HFFc6 (cell line): ENCODE data around the gene CHTOP. TPM values are rescaled to one million over a fixed set of nuclear protein-coding genes. Genes with fewer than 3 reads are reported as not detected.
"Not testable (repeated sequence)": the region's sequence is repeated elsewhere in the genome, so short reads cannot be mapped to it uniquely, and the experiment has no call there.

ENCODE experiments used
- DNase-seq: peaks from one replicate; pipeline ENCODE4 v3.0.0-alpha.2; 2018
- H3K27ac Mint-ChIP-seq: 2 replicates; pipeline ENCODE4 v1.8.0; 2020; ENCODE audit warnings: mild to moderate bottlenecking, mixed read lengths
- H3K27me3 Mint-ChIP-seq: 2 replicates; pipeline ENCODE4 v1.8.0; 2021; ENCODE audit warnings: mild to moderate bottlenecking, moderate library complexity, mixed read lengths; ENCODE audit not compliant: insufficient read depth
- H3K36me3 Mint-ChIP-seq: 2 replicates; pipeline ENCODE4 v1.8.0; 2021; ENCODE audit warnings: low read depth, mixed read lengths
- H3K4me1 Mint-ChIP-seq: 2 replicates; pipeline ENCODE4 v1.8.0; 2020; ENCODE audit warnings: low read depth, mixed read lengths
- H3K4me3 Mint-ChIP-seq: 2 replicates; pipeline ENCODE4 v1.8.0; 2020; ENCODE audit warnings: mild to moderate bottlenecking, moderate library complexity, mixed read lengths
- H3K9me3 Mint-ChIP-seq: 2 replicates; pipeline ENCODE4 v1.8.0; 2020; ENCODE audit warnings: mild to moderate bottlenecking, mixed read lengths
- total RNA-seq, 6 experiments: library from RNA; stranded (reverse); fragmentation: NEBNext Ultra II Directional; extraction: Animal tissue kit (Norgen Biotek cat#: 25700); gene quantifications; 2 replicates in 1 of 6; 3 replicates in 5 of 6; pipeline ENCODE4 v1.2.3, GENCODE V29; 2021
- TF ChIP-seq, protein P1 (sequence below): fragments of 200-600 bp; sonication (generic); IDR thresholded peaks from 2 replicates; pipeline ENCODE4 v1.5.0; 2021; ENCODE audit warnings: antibody characterized with exemption, mild to moderate bottlenecking

CHTOP gene
- total RNA-seq, 6 experiments from 2014 or later = 48.1 to 57.9 (median 53.9) TPM

DNA sequence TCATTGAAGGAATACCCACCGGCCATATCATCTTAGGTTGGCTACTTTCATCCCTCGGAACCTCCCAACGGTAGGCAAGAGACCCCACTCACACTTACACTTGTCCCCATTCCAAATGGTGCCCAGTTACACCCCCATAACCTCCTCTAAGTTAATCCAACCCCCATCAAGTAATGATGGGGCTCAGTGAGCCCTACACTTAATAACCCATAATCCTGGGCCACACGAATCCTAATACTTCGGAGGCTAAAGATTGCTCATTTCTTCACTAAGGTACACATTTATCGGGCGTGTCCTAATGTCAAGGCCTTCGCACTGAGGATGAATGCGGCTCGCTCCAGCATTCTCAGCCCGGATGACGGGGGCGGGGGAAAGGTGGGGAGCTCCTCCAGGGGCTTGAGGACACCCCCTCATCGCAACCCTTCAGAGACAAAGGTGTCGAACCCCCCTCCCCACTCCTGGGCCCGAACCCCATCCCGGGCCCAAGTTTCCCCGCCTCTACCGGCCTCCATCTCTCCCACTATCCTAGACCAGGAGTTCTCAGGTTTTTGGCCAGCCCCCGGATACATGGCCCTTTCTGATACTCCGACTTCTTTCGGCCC, 36.5 kb downstream of the CHTOP start:
- H3K9me3 Mint-ChIP-seq = no peaks in the 10 kb centered on the region
- peaks cover 30% of the 10 kb centered on the region for H3K4me1 Mint-ChIP-seq
- no peak for DNase-seq
- TF ChIP-seq, protein P1, sequence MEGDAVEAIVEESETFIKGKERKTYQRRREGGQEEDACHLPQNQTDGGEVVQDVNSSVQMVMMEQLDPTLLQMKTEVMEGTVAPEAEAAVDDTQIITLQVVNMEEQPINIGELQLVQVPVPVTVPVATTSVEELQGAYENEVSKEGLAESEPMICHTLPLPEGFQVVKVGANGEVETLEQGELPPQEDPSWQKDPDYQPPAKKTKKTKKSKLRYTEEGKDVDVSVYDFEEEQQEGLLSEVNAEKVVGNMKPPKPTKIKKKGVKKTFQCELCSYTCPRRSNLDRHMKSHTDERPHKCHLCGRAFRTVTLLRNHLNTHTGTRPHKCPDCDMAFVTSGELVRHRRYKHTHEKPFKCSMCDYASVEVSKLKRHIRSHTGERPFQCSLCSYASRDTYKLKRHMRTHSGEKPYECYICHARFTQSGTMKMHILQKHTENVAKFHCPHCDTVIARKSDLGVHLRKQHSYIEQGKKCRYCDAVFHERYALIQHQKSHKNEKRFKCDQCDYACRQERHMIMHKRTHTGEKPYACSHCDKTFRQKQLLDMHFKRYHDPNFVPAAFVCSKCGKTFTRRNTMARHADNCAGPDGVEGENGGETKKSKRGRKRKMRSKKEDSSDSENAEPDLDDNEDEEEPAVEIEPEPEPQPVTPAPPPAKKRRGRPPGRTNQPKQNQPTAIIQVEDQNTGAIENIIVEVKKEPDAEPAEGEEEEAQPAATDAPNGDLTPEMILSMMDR = no peak
- H3K36me3 Mint-ChIP-seq = peaks cover 15% of the 10 kb centered on the region
- H3K4me3 Mint-ChIP-seq = no peak overlapping the region
- no peak overlapping the region for H3K27ac Mint-ChIP-seq
- H3K27me3 Mint-ChIP-seq = no peaks in the 10 kb centered on the region; the same call in 1 of the 2 replicates

DNA sequence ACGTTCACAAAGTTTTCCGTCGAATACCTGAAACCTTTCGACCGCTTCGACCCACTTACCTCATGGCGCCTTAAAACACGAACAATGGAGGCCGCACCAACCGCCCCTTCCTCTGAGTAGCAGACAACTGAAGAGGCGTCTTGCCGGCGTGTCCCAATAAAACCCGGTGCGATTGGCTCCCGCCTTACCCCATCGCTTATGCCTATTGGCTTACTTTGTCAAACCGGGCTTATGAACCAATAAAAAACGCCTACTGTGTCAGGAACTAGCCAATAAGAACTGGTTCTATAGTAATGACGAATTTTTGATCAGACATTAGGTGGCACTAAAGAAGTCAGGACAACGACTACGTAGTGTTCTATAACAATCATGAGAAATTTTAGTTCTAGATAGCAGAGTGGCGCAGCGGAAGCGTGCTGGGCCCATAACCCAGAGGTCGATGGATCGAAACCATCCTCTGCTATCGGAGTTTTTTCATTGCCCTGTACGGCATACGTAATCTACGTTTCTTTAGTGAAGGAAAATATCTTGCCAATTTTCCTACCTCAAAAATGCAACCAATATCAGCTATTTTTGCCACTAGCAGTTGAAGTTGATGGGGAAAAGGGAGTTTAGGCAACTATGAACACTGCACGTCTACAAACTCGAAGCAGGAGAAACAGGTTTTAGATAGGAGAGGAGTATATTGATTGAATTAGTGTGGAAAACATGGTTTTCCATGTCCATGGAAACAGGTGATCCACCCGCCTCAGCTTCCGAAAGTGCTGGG, 37.2 kb downstream of the CHTOP start, which contains the start of gene ILF2:
Gene ILF2 (minus strand): TSS at position 135 of the 769 bp plus-strand sequence. CDS start 71 bp downstream, at position 64.
- Mint-ChIP-seq H3K9me3 (no peaks in the 10 kb centered on the region), H3K27ac (no peak within 1 kb of the TSS), H3K27me3 (no peaks in the 10 kb centered on the region; the same call in 1 of the 2 replicates), H3K36me3 (peaks cover 12% of the 10 kb centered on the region), H3K4me1 (peaks cover 27% of the 10 kb centered on the region), H3K4me3 (no peak within 1 kb of the TSS)
- TF ChIP-seq, protein P1 = peak; percentile 46; the same call in 1 of the 2 replicates
- DNase-seq = peak; percentile 100

DNA sequence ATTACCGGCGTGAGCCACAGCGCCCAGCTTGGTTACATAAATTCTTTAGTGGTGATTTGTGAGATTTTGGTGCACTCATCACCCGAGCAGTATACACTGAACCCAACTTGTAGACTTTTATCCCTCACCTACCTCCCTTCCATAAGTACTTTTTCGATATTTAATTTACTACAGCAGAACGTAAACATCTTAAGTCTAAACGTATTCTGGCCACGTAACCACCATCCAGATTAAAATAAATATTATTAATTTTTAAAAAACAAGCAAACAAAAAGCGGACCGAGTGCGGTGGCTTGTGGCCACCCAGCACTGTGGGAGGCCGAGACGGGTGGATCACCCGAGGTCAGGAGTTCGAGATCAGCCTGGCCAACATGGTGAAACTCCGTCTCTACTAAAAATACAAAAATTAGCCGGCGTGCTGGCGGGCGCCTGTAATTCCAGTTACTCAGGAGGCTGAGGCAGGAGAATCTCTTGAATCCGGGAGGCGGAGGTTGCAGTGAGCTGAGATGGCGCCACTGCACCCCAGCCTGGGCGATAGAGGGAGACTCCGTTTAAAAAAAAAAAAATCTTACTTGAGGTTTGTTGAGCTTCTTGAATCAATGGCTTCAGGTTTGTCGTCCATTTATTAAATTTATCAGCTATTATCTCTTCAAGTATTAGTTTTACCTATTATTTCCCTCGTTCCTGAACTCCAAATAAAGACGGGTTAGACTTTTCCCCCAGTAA, 37.9 kb downstream of the CHTOP start:
- Mint-ChIP-seq H3K4me1 (peaks cover 27% of the 10 kb centered on the region), H3K36me3 (peaks cover 12% of the 10 kb centered on the region)
- H3K27me3 Mint-ChIP-seq, H3K9me3 Mint-ChIP-seq, H3K4me3 Mint-ChIP-seq, H3K27ac Mint-ChIP-seq, DNase-seq: not testable (repeated sequence)

DNA sequence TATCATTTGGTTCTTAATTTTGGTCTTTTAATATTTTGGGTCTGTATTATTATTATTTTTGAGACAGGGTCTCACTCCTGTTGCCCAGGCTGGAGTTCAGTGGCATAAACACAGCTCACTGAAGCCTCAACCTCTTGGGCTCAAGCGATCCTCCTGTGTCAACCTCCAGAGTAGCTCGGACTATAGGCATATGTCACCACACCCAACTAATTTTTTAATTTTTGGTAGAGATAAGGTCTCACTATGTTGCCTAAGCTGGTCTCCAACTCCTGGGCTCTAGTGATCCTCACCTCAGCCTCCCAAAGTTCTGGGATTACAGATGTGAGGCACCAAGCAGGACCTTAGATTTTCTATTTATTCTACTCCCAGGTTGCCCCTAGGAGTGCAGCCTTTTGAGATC, 39.6 kb downstream of the CHTOP start:
- DNase-seq = no peak

DNA sequence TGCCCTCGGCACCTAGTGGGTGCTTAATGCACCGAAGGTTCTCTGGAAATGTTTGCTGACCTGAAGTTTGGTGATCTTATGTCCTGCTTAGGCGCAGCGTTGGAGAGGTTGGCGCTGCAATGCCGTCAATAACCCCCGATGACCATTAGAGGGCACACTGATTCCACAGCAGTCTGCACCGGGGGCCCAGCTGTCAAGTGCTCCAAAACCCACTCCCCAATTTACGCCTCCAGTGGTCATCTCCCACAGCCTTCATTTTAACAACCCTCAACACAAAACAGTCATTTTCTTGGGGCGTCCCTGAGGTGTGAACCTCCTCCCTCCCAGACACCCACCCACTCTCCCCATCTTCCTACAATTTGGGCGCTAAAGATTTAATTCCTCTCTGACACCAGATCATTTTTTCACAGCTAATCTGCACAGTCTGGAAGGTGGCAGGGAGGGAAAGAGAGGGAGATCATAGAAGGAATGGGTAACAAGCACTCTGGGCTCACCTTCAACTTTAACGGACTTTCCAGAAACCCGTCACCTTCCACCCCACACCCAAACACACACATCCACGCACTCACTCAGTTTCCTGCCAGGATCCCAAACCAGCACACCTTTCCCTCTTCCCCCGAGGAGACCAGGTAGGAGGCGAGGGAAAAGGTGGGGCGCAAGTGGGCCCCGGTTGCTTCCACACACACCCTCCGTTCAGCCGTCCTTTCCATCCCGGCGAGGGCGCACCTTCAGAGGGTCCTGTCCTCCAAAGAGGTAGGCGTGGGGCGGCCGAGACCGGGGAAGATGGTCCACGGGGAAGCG, 44.1 kb downstream of the CHTOP start:
- TF ChIP-seq, protein P1 = peak; percentile 90
- DNase-seq = no peak
- Mint-ChIP-seq H3K4me1 (peaks cover 21% of the 10 kb centered on the region), H3K27ac (no peak overlapping the region), H3K36me3 (no peaks in the 10 kb centered on the region), H3K9me3 (no peaks in the 10 kb centered on the region), H3K27me3 (peaks cover 43% of the 10 kb centered on the region), H3K4me3 (peak overlapping the region; percentile 85)

More for the DNA sequence above, 39.6 kb downstream of the CHTOP start:
- H3K36me3 Mint-ChIP-seq = no peaks in the 10 kb centered on the region; the same call in 1 of the 2 replicates
- H3K4me3 Mint-ChIP-seq = peak overlapping the region; percentile 60
- peaks cover 31% of the 10 kb centered on the region for H3K4me1 Mint-ChIP-seq
- H3K9me3 Mint-ChIP-seq = no peaks in the 10 kb centered on the region
- H3K27ac Mint-ChIP-seq = no peak overlapping the region
- H3K27me3 Mint-ChIP-seq = peaks cover 10% of the 10 kb centered on the region
- TF ChIP-seq, protein P1 = no peak
